SK-N-MC (cell line): ENCODE data around the gene DDX51.

Source experiments
- EZH2 ChIP-seq: fragments of 200-600 bp; sonication (generic); IDR thresholded peaks from one replicate; pipeline ENCODE4 v1.6.1; 2017; ENCODE audit warnings: antibody characterized with exemption
- POLR2AphosphoS5 ChIP-seq: IDR thresholded peaks from 2 replicates; pipeline ENCODE4 v1.6.1; 2012; ENCODE audit warnings: mild to moderate bottlenecking, low read depth, low read length, borderline replicate concordance

DNA sequence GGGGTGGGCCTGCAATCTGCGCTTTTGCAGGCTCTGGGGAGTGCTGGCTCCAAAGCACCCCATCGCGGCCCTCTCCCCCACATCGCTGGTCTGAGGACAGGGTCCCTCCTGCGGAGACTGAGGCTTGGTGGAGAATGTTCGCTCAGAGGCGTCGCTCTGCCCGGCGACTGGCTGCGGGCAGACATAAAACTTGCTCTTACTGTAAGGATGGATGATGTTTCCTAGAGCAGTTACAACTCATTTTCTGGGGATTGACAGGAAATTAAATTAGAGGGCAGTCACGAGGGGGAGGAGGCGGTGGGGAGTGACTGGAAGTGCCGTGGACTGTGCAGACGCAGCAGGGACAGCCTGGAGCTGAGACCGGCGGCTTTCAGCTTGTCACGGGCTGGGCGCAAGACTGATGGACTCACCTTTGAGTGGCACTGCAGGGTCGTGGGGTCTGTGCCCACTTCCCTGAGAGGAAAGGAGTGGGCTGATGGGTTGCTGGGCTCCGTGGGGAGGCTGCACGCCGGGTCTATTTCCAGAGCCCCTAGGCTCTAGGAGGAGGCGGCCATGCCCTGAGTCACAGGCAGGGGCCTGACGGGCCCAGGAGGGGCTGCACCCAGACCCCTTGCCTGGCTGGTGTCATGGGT lies 32.9 kb upstream of the DDX51 start:
- TF ChIP-seq EZH2, result no peak
- no peak for TF ChIP-seq POLR2AphosphoS5
